Naive thymus-derived CD4-positive, alpha-beta T cell (primary cell): Measurements from ENCODE around the gene GTF2F2. TPM values are rescaled to one million over a fixed set of nuclear protein-coding genes. Genes with fewer than 3 reads are reported as not detected.

Source experiments
- ATAC-seq: fragments of 150-1000 bp; cut with Tn5 transposase; 2 replicates; pipeline ENCODE4 v1.10.0; 2021; ENCODE audit warnings: mild to moderate bottlenecking, moderate library complexity
- CTCF ChIA-PET: fragments of 350-600 bp; sonication (Branson Sonifier 250); formaldehyde crosslinking; loops from one replicate; lab custom pipeline; 2021; ENCODE audit warnings: antibody characterized with exemption; lab: Charles Lee
- POLR2A ChIA-PET: fragments of 350-600 bp; sonication (Branson Sonifier 250); formaldehyde crosslinking; loops from one replicate; lab custom pipeline; 2021; ENCODE audit warnings: antibody characterized with exemption, inconsistent platforms; lab: Charles Lee
- DNase-seq, 9 donors: peaks; one replicate each; pipeline versions ENCODE4 v3.0.0 to v3.0.0-alpha.2; 2020 to 2022; ENCODE audit warnings: mixed read lengths in 1 of 9
- H3K27ac ChIP-seq: one replicate; pipeline ENCODE4 v1.7.0; 2013; ENCODE audit warnings: mild to moderate bottlenecking, low read depth, low read length, moderate library complexity
- H3K27me3 ChIP-seq, 2 donors: one replicate each; pipeline ENCODE4 v1.7.0; 2013; ENCODE audit warnings: low read length in 2 of 2, mild to moderate bottlenecking in 2 of 2, moderate library complexity in 2 of 2; ENCODE audit not compliant: control insufficient read depth in 2 of 2, insufficient read depth in 2 of 2
- H3K36me3 ChIP-seq, 3 experiments: 1 replicate in 2 of 3; 2 replicates in 1 of 3; pipeline ENCODE4 v1.7.0; 2013; ENCODE audit warnings: low read length in 3 of 3, mild to moderate bottlenecking in 3 of 3, moderate library complexity in 1 of 3; ENCODE audit not compliant: insufficient read depth in 3 of 3, control insufficient read depth in 2 of 3
- H3K4me1 ChIP-seq, 2 donors: one replicate each; pipeline ENCODE4 v1.7.0; 2013; ENCODE audit warnings: low read length in 2 of 2, mild to moderate bottlenecking in 2 of 2, moderate library complexity in 1 of 2; ENCODE audit not compliant: control insufficient read depth in 2 of 2, insufficient read depth in 2 of 2
- H3K4me3 ChIP-seq: 2 replicates; pipeline ENCODE4 v1.7.0; 2013; ENCODE audit warnings: mild to moderate bottlenecking, low read length
- H3K9me3 ChIP-seq, 3 experiments: 1 replicate in 2 of 3; 2 replicates in 1 of 3; pipeline ENCODE4 v1.7.0; 2013; ENCODE audit warnings: low read length in 3 of 3; ENCODE audit not compliant: control insufficient read depth in 2 of 3
- H3K27ac Mint-ChIP-seq, 9 donors: one replicate each; pipeline ENCODE4 v1.8.0; 2020 to 2022; ENCODE audit warnings: mixed read lengths in 9 of 9, mild to moderate bottlenecking in 8 of 9, moderate library complexity in 5 of 9, inconsistent platforms in 2 of 9
- H3K27me3 Mint-ChIP-seq, 5 donors: one replicate each; pipeline ENCODE4 v1.8.0; 2021 to 2022; ENCODE audit warnings: mixed read lengths in 5 of 5, mild to moderate bottlenecking in 1 of 5
- H3K36me3 Mint-ChIP-seq, 5 donors: one replicate each; pipeline ENCODE4 v1.8.0; 2020 to 2022; ENCODE audit warnings: mixed read lengths in 5 of 5, mild to moderate bottlenecking in 3 of 5, inconsistent platforms in 1 of 5
- H3K4me1 Mint-ChIP-seq, 7 donors: one replicate each; pipeline ENCODE4 v1.8.0; 2020 to 2022; ENCODE audit warnings: mixed read lengths in 7 of 7, mild to moderate bottlenecking in 3 of 7, inconsistent platforms in 1 of 7
- H3K4me3 Mint-ChIP-seq, 10 donors: one replicate each; pipeline ENCODE4 v1.8.0; 2020 to 2022; ENCODE audit warnings: mild to moderate bottlenecking in 10 of 10, mixed read lengths in 10 of 10, moderate library complexity in 6 of 10, inconsistent platforms in 2 of 10
- H3K9me3 Mint-ChIP-seq, 11 donors: one replicate each; pipeline ENCODE4 v1.8.0; 2020 to 2022; ENCODE audit warnings: mixed read lengths in 11 of 11, mild to moderate bottlenecking in 4 of 11, inconsistent platforms in 1 of 11, moderate library complexity in 1 of 11
- intact Hi-C, 2 donors: fragments of 100-400 bp; cut with micrococcal nuclease; formaldehyde crosslinking; loops; one replicate each; pipeline ENCODE4 v1.15.1; 2023
- polyA plus RNA-seq, 2 donors: library from polyadenylated mRNA; unstranded; fragments of 300-500 nt; fragmentation: Illumina TruSeq; gene quantifications; one replicate each; pipeline ENCODE4 v1.2.3, GENCODE V29; 2021
- total RNA-seq, 6 experiments: library from RNA in 5 of 6; stranded (reverse) in 5 of 6; gene quantifications; 1 replicate in 5 of 6; 2 replicates in 1 of 6; pipeline ENCODE4 v1.2.3 and lab custom pipeline; 2021 to 2026

Gene GTF2F2
- total and polyA plus RNA-seq, 7 experiments from 2014 or later = 6.7 to 20.4 (median 14.1) TPM

DNA sequence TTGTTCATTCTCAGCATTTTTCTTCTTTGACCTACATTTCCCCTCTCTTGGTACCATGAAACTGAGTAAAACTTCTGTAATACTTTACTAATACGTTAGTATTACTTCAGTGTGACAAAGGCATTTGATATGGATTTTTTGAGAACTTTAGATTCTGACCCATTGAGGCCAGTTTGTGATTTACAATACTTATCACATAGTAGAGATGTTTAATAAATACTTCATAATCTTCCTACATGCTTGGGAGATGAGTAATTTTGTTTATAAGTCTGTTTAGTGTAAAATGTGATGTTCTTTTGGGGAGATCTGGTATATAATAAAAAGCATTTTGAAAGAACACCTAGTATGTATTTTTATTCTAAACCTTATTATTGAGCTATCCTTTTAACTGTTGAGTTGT, 29.7 kb downstream of the GTF2F2 start:
- CTCF ChIA-PET = no interaction called here
- Histone ChIP-seq H3K27ac (no peak overlapping the region), H3K4me3 (no peak overlapping the region), H3K4me1 (no peaks in the 10 kb centered on the region), H3K9me3 (no peaks in the 10 kb centered on the region), H3K27me3 (no peaks in the 10 kb centered on the region), H3K36me3 (peaks cover 0 to 10% (median 0%) of the 10 kb centered on the region in 3 experiments)
- Mint-ChIP-seq H3K36me3 (peaks cover 4 to 33% (median 21%) of the 10 kb centered on the region in 5 donors), H3K4me3 (no peak overlapping the region), H3K9me3 (no peaks in the 10 kb centered on the region), H3K4me1 (peaks cover 9 to 36% (median 24%) of the 10 kb centered on the region in 7 donors), H3K27me3 (no peaks in the 10 kb centered on the region), H3K27ac (no peak overlapping the region)
- intact Hi-C loops = no loop called here
- POLR2A ChIA-PET = no interaction called here
- ATAC-seq = no peak
- no peak for DNase-seq

DNA sequence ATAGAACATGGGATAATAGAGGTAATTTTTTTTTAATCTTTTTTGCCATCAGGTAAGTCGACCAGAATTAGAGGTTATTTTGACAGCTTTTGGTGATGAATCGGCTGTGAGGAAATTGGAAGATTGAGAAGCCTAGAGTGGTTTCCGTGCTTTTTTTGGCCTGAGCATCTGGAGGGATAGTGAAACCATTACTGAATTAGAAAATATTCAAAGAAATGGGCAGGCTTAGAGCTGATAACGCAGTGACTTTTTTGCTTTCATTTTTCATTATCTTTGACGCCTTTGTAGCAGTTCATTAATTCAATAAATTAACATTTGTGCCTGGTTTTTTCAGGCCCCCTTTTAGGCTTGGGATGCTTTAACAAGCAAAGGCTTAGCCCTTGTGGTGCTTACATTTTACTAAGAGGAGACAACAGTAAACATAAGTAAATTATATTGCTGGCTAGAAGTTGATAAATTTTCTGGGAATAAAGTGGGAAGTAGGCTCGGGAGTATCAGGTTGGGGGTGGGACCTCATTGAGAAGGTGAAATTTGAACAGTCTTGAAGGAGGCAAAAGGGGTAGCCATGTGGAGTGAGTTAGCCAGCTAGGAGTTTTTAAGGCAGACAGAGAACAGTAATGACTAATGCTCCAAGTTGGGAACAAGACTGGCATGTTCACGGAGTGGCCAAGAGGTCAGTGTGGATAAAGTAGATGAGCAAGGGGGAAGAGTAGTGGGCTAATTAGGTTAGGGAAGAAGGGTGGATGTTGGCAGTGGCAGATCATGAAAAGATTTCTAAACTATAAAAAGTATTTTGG, 36.5 kb downstream of the GTF2F2 start:
- POLR2A ChIA-PET = no interaction called here
- DNase-seq = no peak
- Histone ChIP-seq H3K27me3 (no peaks in the 10 kb centered on the region), H3K36me3 (peaks cover 0 to 34% (median 4%) of the 10 kb centered on the region in 3 experiments), H3K9me3 (no peaks in the 10 kb centered on the region), H3K27ac (no peak overlapping the region), H3K4me1 (no peaks in the 10 kb centered on the region), H3K4me3 (no peak overlapping the region)
- ATAC-seq = no peak
- Mint-ChIP-seq H3K4me1 (peaks cover 0 to 12% (median 0%) of the 10 kb centered on the region in 7 donors), H3K27ac (peak overlapping the region in 1 of 9 donors; percentile 4), H3K36me3 (peaks cover 28 to 64% (median 42%) of the 10 kb centered on the region in 5 donors), H3K27me3 (no peaks in the 10 kb centered on the region), H3K9me3 (peaks cover 0 to 2% (median 0%) of the 10 kb centered on the region in 11 donors), H3K4me3 (no peak overlapping the region)
- CTCF ChIA-PET = no interaction called here
- intact Hi-C loops = no loop called here

DNA sequence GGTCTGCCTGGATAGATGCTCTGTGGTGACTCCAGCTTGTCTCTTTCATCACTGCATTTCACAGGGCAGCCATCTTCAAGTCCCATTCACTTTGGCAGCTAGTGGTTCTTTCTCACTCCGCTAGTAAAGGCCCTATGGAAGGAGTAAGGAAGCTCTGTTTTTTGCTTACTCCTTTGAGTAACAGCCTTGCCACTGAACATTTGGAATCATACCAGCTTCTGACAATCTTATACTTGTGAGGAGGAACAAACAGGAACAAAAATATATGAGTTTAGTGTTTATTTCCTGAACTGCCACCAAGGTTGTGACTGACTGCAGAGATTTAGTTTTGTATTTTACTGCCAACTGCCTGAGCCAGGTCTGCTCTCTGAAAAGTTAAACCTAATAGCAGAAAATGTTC, 41.9 kb downstream of the GTF2F2 start:
- Mint-ChIP-seq H3K4me1 (peaks cover 0 to 5% (median 0%) of the 10 kb centered on the region in 7 donors), H3K9me3 (peaks cover 0 to 2% (median 0%) of the 10 kb centered on the region in 11 donors), H3K27ac (peak overlapping the region in 1 of 9 donors; percentile 46), H3K27me3 (no peaks in the 10 kb centered on the region), H3K36me3 (peaks cover 14 to 51% (median 28%) of the 10 kb centered on the region in 5 donors), H3K4me3 (no peak overlapping the region)
- Histone ChIP-seq H3K9me3 (no peaks in the 10 kb centered on the region), H3K27me3 (no peaks in the 10 kb centered on the region), H3K36me3 (peaks cover 0 to 19% (median 3%) of the 10 kb centered on the region in 3 experiments), H3K27ac (no peak overlapping the region), H3K4me1 (no peaks in the 10 kb centered on the region), H3K4me3 (no peak overlapping the region)
- ATAC-seq = no peak
- DNase-seq = no peak
- intact Hi-C loops = no loop called here
- POLR2A ChIA-PET = no interaction called here
- CTCF ChIA-PET = no interaction called here

DNA sequence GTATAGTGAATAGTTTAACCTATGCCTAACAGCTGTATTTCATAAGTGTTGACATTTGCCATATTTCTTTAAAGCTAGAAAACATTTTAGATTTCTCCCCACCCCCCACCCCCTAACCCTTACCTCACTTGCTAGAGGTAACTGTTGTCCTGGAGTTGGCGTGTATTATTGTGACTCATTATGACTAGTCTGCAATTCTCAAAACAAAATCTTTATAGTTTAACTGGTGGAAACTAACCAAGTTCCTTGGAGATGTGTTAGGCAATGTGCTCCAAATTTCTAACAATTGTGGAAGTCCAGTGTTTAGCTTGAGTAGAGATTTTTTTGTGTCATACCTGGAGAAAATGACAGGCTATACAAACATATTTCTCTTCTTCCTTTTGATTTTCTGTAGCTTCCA, 42.5 kb downstream of the GTF2F2 start:
- Histone ChIP-seq H3K27ac (no peak overlapping the region), H3K4me1 (no peaks in the 10 kb centered on the region), H3K9me3 (no peaks in the 10 kb centered on the region), H3K4me3 (no peak overlapping the region), H3K27me3 (no peaks in the 10 kb centered on the region), H3K36me3 (peaks cover 0 to 16% (median 0%) of the 10 kb centered on the region in 3 experiments)
- Mint-ChIP-seq H3K4me3 (no peak overlapping the region), H3K27ac (no peak overlapping the region), H3K36me3 (peaks cover 14 to 48% (median 23%) of the 10 kb centered on the region in 5 donors), H3K9me3 (peaks cover 0 to 2% (median 0%) of the 10 kb centered on the region in 11 donors), H3K27me3 (no peaks in the 10 kb centered on the region), H3K4me1 (peaks cover 0 to 5% (median 0%) of the 10 kb centered on the region in 7 donors)
- ChIA-PET CTCF (no interaction called here), POLR2A (no interaction called here)
- no peak for DNase-seq
- intact Hi-C loops = no loop called here
- no peak for ATAC-seq

DNA sequence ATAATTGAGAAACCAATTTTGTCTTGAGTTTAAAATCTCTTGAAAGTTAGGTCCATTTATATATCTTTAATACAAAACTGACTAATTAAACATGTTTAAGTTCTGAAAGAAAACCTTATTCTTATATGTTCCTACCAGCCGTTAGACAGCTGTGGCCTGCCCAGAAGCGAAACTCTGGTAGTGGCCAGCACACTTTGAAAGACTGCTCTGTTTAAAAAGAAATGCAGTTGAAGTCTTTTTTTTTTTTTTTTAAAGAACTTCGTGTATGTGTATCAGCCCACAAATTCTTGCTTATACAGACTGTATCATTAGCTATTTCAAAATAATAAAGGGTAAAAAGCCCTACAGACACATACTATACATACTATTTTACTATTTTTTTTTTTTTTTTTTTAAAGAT, 46.5 kb downstream of the GTF2F2 start:
- peaks cover 5 to 39% (median 19%) of the 10 kb centered on the region in 5 donors for H3K36me3 Mint-ChIP-seq
- H3K4me3 ChIP-seq = no peak overlapping the region
- no peak overlapping the region for H3K4me3 Mint-ChIP-seq
- intact Hi-C loops = no loop called here
- H3K9me3 ChIP-seq = no peaks in the 10 kb centered on the region
- H3K27me3 ChIP-seq = no peaks in the 10 kb centered on the region
- no peaks in the 10 kb centered on the region for H3K27me3 Mint-ChIP-seq
- H3K9me3 Mint-ChIP-seq = peaks cover 0 to 5% (median 0%) of the 10 kb centered on the region in 11 donors
- ChIA-PET CTCF (no interaction called here), POLR2A (no interaction called here)
- ATAC-seq (no peak), DNase-seq (no peak)
- no peak overlapping the region for H3K27ac Mint-ChIP-seq
- H3K4me1 ChIP-seq = no peaks in the 10 kb centered on the region
- peaks cover 0 to 6% (median 0%) of the 10 kb centered on the region in 3 experiments for H3K36me3 ChIP-seq
- H3K4me1 Mint-ChIP-seq = peaks cover 0 to 9% (median 5%) of the 10 kb centered on the region in 7 donors
- no peak overlapping the region for H3K27ac ChIP-seq

DNA sequence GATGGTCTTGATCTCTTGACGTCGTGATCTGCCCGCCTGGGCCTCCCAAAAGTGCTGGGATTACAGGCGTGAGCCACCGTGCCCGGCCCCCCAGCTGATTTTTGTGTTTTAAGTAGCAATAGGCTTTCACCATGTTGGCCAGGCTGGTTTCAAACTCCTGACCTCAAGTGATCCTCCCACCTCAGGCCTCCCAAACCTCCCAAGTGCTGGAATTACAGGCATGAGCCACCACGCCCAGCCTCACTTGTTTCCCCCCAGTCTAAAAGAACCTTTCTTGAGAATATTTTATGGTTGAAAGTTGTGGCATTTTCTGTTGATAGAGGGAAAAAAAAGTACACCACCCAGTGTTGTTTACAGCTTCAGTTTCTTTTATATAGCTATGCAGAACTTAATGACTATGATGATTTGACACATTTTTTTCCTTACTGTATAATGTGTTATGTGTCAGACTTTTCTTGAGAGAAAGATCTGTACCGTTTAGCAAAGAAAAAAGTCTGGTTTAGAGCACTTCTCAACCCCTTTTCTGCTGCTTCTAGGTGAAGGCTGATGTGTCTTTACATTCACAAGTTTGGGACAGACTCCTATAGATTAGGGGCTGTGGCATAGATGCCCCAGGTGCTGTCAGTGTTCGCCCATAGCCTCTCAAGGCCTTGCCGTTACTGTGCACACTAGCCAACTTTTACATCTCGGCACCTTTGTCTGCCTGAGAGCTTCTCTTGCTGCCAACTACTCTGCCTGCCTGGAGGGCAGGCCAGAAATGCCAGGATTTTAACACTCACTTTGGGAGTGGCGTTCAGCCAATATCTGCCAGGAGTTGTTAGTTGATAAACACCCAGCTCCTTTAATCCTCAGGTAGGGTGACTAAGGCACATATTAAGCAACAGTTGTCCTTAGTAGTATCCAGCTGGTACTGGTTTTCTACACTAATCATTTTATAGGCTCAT, 47.6 kb downstream of the GTF2F2 start:
- Mint-ChIP-seq H3K27ac (no peak overlapping the region), H3K27me3 (no peaks in the 10 kb centered on the region), H3K9me3 (peaks cover 0 to 5% (median 0%) of the 10 kb centered on the region in 11 donors), H3K4me1 (peaks cover 0 to 10% (median 9%) of the 10 kb centered on the region in 7 donors), H3K4me3 (no peak overlapping the region), H3K36me3 (peaks cover 5 to 43% (median 25%) of the 10 kb centered on the region in 5 donors)
- intact Hi-C loops = no loop called here
- no peaks in the 10 kb centered on the region for H3K27me3 ChIP-seq
- H3K27ac ChIP-seq = no peak overlapping the region
- H3K4me3 ChIP-seq = no peak overlapping the region
- no peak for ATAC-seq
- H3K9me3 ChIP-seq = no peaks in the 10 kb centered on the region
- no peak for DNase-seq
- CTCF ChIA-PET = no interaction called here
- H3K36me3 ChIP-seq = peaks cover 0 to 9% (median 0%) of the 10 kb centered on the region in 3 experiments
- POLR2A ChIA-PET = no interaction called here
- no peaks in the 10 kb centered on the region for H3K4me1 ChIP-seq
